Raji (cell line): Measurements from ENCODE around the gene DTHD1.

Experiments used
- POLR2A ChIP-seq: IDR thresholded peaks from 2 replicates; pipeline ENCODE4 v1.6.1; 2011; ENCODE audit warnings: low read depth, low read length, control low read depth; ENCODE audit not compliant: insufficient read depth

DTHD1 gene

DNA sequence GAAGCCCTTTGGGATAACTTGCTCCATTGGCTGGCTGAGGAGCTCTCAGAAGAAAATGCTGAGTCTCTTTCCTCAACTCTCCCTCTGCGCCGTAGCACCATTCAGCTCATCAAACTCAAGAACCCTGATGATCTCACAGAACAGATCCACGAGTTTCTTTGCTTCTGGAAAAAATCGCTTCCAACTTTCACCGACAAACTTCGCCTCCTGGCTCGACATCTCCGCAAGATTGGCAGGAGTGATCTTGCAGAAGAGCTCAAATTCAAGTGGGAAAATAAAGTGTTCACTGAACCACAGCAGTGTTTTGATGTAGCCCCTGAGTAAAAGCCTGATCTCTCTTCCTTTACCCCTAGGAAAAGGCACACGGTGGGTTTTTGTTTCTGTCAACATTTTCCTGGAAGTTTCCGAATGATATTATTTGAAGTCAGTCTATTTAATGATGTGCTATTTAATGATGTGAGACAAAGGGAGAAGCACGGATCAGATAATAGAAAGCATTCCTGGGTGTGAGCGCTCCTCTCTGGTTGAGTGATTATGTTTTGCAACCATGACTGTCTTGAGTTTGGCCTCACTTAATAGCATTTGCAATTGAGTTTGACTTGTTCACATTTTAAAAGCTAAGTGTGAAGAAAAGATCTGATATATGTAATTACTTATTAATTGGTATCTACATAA is 62.2 kb downstream of the DTHD1 start:
- TF ChIP-seq POLR2A = no peak

DNA sequence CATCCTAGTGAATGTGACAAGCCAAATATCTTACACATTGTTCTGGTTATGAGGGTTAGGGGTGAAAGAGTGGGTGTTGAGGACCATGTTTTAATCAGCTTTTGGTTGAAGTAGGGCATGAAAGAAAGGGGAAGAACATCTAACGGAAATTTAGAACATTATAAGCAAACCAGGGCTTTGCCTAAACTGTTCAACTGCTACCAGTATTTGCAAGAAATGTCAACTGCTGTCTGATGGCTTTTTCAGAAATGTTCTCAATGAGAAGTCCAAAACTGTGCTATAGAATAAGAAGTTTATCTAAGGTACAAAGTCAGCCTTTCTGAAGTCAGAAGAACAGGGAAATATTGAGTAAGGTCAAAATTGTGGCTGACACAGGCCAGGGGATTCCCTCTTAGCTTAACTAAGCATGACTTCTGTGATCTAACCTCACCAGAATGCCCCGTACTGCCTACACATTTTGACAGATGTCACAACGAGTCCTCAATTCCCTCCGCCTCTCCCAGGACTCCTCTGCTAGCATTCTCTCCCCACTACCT is 67.1 kb downstream of the DTHD1 start:
- no peak for TF ChIP-seq POLR2A

DNA sequence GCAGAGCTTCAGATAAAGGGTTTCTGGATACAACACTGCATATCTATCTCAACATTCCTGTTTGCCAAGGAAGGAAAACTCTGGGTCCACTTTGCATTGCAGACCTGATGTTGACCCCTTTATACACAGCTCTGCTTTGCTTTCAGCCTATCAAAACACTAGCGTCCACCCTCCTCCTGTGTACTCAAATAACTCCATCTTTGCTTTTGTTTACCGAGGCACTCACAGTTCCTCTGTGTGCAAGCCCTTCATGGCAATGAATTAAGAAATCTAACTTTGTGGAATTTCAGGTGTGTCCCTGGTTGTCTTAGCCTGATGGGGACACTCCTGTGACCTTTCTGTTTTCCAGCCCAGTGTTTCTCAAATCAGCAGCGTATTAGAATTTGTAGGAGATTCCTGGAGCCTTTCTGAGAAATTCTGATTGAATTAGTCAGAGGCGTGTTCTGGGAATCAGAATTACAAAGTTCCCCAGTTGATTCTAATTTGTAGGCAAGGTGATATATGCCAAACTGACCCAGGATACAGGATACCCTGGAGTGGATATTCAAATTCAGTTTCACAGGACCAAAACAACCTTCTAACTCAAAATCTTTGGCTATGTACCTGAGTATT is 68.6 kb downstream of the DTHD1 start:
- no peak for TF ChIP-seq POLR2A

DNA sequence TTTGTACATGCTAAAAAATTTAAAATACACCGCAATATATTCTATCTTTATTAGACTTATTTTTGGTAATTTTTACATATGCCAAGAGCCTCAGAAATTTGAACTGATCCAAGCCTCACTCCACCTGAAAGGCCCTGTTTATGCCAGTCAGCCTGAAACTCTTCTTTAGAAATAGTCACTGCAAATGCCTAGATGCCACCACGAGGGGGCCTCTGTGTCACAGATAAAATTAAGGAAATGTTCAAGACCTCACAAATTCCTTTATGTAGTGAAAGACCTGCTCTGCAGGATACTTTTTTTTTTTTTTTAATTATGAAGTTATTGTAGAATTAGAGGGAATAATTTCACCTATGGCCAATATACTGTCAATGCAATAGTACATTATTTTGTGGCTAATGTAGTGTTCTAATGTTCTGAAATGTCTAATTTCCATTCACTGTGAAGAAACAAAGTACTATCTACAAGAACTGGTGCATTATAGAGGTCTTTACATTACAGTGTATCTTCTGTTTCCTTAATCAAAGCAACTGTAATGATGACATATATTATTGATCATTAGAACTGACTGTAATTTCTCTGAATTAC is 69.8 kb downstream of the DTHD1 start:
- no peak for TF ChIP-seq POLR2A

DNA sequence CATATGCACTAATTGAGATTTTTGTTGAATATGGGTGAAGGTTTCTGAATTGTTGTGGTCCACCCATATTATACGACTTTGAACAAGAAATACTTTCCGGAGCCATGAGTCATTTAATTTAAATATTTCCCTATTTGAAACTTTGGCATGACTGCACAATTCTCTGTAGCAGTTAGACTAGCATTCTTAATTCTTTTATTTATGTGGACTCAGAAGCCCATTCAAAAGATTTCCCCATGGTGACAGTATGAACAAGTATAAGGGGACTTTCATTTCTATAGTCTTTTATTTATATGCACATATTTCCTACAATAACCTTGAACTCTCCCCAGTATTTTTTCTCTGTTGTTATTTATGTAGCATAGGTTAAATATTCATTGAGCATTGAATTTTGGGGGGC is 72.6 kb downstream of the DTHD1 start:
- no peak for TF ChIP-seq POLR2A

DNA sequence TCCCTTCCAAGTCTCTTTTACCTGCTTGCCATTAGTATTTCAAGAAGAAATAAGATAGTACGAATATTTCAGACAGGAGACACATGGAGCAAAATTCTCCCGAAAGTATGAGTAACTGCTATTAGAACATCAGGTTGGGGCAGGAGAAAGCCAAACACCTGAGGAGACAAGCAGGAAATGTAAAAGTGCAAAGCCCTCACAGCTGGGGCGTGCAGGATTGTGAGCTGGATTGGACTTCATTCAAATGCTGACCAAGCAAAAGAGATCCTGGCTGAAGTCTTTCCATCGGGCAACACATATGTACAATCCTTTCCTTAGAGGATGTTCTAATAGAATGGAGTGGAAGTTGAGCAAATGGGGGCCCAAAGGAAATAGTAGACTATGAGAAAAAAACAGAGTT is 76.8 kb downstream of the DTHD1 start:
- no peak for TF ChIP-seq POLR2A

- no peak for TF ChIP-seq POLR2A
Observed at GRCh38 chr4:36360755-36361154, 79.3 kb downstream of the DTHD1 start.

DNA sequence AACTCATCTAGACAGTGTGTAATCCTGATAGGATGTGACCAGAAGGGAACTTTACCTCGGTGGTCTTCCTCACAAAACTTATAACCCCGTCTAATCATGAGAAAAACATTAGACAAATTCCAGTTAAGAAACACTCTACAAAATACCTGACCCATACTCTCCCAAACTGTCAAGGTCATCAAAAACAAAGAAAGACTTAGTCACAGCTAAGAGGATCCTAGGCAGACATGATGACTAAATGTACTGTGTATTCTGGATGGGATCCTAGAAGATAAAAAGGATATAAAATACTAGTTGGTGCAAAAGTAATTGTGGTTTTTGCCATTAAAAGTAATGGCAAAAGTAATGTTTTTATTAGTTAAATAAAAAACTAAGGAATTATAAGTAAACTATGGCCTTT is 81.6 kb downstream of the DTHD1 start:
- no peak for TF ChIP-seq POLR2A

GRCh38 chr4:36374836-36375511 is 93.6 kb downstream of the DTHD1 start:
- no peak for TF ChIP-seq POLR2A

DNA sequence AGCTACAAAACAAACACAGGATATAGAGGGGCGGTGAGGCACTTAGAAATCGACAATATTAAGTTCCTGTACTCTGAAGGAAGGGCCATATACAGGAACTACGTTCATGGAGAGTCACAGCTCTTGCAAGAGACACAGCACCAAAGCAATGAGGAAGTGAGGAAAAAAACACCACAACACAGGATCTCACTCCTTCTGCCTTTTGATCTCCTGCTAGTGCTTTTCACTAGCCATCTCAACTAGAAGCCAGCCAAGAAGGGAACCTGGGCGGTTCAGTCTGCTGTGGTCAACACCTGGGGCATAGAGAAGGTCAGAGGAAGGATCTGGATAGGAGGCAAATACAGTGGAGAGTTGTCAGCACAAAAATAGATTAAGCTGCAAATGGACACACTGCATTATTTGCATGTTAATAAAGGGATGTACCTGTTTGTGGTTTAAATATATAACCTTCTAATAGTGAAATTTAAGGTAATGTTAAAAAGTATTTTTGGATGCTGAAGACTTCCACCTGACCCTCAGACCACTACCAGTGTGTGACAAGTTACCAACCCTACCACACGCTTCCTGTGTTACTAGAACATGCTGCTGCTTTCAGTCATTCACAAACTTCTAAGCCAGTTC is 104.6 kb downstream of the DTHD1 start:
- no peak for TF ChIP-seq POLR2A

DNA sequence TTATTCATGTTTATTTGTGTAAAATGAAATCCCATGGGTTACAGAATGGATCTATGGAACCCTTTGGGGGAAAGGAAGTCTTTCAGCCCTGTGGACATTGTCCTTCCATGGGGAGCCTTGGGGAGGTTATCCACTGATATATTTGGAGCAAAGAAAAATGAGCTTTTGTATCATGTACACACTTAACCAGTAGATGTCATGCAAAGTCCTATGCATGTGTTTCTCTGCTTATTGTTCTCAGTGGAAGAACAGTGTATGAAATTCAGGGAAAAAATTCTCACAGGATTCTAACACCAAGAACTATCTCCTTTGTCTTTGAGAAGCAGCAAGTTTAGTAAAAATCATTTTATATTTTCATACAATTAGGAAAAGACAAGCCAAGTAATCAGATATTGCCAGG is 105.3 kb downstream of the DTHD1 start:
- no peak for TF ChIP-seq POLR2A

- TF ChIP-seq POLR2A = no peak
Observed at GRCh38 chr4:36388710-36389109, 107.3 kb downstream of the DTHD1 start.

GRCh38 chr4:36391411-36391810 is 110.0 kb downstream of the DTHD1 start:
- no peak for TF ChIP-seq POLR2A

DNA sequence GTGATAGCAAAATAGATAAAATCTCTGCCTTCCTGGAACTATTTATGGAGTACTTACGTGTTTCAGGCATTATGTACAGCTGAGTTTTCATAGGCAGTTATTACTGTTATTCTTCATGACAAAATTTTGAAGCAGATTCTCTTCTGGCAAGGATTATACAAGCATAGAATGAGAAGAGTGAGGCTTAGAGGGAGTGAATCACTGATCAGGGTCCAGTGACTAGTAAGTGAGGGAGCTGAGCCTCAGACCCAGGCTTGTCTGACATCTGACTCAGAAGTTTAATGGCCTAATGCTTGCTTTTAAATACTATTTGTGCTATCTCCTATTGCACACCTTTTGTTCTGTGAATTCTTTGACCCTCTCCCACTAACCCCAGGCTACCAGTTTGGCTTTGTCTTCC is 110.6 kb downstream of the DTHD1 start:
- no peak for TF ChIP-seq POLR2A

DNA sequence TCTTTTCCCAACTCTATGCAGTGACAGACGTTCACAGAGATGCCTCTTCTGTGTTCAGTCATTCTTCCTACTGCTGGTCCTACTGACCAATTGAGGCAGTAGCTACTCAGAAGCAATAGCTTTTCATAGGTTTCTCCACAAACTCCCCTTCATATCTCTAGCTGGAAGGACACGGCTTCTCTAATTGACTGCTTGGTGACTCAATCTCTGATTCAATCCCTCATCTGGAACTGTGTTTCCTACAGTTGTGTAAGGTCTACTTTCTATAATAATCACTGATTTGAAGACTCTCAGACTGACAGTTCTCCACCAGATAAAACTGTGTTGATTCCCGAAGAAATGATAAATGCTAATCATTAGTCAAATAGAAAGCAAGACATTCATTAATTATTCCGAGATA is 111.5 kb downstream of the DTHD1 start:
- TF ChIP-seq POLR2A = no peak
